Measurements from ENCODE around the gene NDE1. TPM values are rescaled to one million over a fixed set of nuclear protein-coding genes. Genes with fewer than 3 reads are reported as not detected.
"Not testable (repeated sequence)": the region's sequence is repeated elsewhere in the genome, so short reads cannot be mapped to it uniquely, and the experiment has no call there.

The NDE1 gene
- total RNA-seq, 1 donor from 2014 or later = 42.9 TPM

- intact Hi-C loops (cut with DNase I) = no loop called here
- DNase-seq (ENCODE audit: low spot score) (no peak), ATAC-seq (no peak)
These were observed 66.8 kb downstream of the NDE1 start for GRCh38 chr16:15716694-15717447.

- intact Hi-C loops (cut with DNase I) = no loop called here
- ATAC-seq (no peak), DNase-seq (ENCODE audit: low spot score) (no peak)
These were observed 71.0 kb downstream of the NDE1 start for GRCh38 chr16:15721018-15721417.

GRCh38 chr16:15723808-15724207 lies 73.8 kb downstream of the NDE1 start:
- no peak for ATAC-seq
- intact Hi-C loops (cut with DNase I) = no loop called here

GRCh38 chr16:15725641-15726240 lies 75.7 kb downstream of the NDE1 start:
- DNase-seq (ENCODE audit: low spot score) (no peak), ATAC-seq (no peak)
- intact Hi-C loops (cut with DNase I) = no loop called here

More at GRCh38 chr16:15723808-15724207, 73.8 kb downstream of the NDE1 start:
- DNase-seq (ENCODE audit: low spot score) = no peak

GRCh38 chr16:15726715-15727114 lies 76.7 kb downstream of the NDE1 start:
- DNase-seq (ENCODE audit: low spot score) (no peak), ATAC-seq (no peak)
- intact Hi-C loops (cut with DNase I) = no loop called here

- DNase-seq (ENCODE audit: low spot score); ATAC-seq; intact Hi-C loops (cut with DNase I): not testable (repeated sequence)
These were observed 77.7 kb downstream of the NDE1 start for GRCh38 chr16:15727697-15728096.

- ATAC-seq (no peak), DNase-seq (ENCODE audit: low spot score) (no peak)
- intact Hi-C loops (cut with DNase I) = no loop called here
These were observed 79.1 kb downstream of the NDE1 start for GRCh38 chr16:15729152-15729551.

- DNase-seq (ENCODE audit: low spot score) (no peak), ATAC-seq (no peak)
- intact Hi-C loops (cut with DNase I) = no loop called here
These were observed 82.4 kb downstream of the NDE1 start for GRCh38 chr16:15732416-15732815.

- intact Hi-C loops (cut with DNase I) = no loop called here
- no peak for DNase-seq (ENCODE audit: low spot score)
- no peak for ATAC-seq
These were observed 85.6 kb downstream of the NDE1 start for GRCh38 chr16:15735610-15736009.

- intact Hi-C loops (cut with DNase I) = no loop called here
- DNase-seq (ENCODE audit: low spot score) (no peak), ATAC-seq (no peak)
These were observed 86.5 kb downstream of the NDE1 start for GRCh38 chr16:15736529-15736928.

- ATAC-seq (no peak), DNase-seq (ENCODE audit: low spot score) (no peak)
- intact Hi-C loops (cut with DNase I) = no loop called here
These were observed 87.1 kb downstream of the NDE1 start for GRCh38 chr16:15737140-15737644.

- ATAC-seq (no peak), DNase-seq (ENCODE audit: low spot score) (no peak)
- intact Hi-C loops (cut with DNase I) = no loop called here
These were observed 89.4 kb downstream of the NDE1 start for GRCh38 chr16:15739464-15739863.

GRCh38 chr16:15739950-15740349 lies 89.9 kb downstream of the NDE1 start:
- no peak for ATAC-seq
- intact Hi-C loops (cut with DNase I) = no loop called here
- no peak for DNase-seq (ENCODE audit: low spot score)

GRCh38 chr16:15741207-15741871 lies 91.3 kb downstream of the NDE1 start:
- ATAC-seq (no peak), DNase-seq (ENCODE audit: low spot score) (no peak)
- intact Hi-C loops (cut with DNase I) = no loop called here

GRCh38 chr16:15742716-15743115 lies 92.7 kb downstream of the NDE1 start:
- intact Hi-C loops (cut with DNase I) = no loop called here
- DNase-seq (ENCODE audit: low spot score) (no peak), ATAC-seq (no peak)

- no peak for DNase-seq (ENCODE audit: low spot score)
- ATAC-seq = no peak
- intact Hi-C loops (cut with DNase I) = no loop called here
These were observed 93.6 kb downstream of the NDE1 start for GRCh38 chr16:15743657-15744056.

- no peak for DNase-seq (ENCODE audit: low spot score)
- ATAC-seq = no peak
- intact Hi-C loops (cut with DNase I) = loop anchor here (5.0 kb wide), 1 partner anchor 1766 kb away; no protein-coding TSS in a partner anchor
These were observed 96.3 kb downstream of the NDE1 start for GRCh38 chr16:15746332-15746731.

GRCh38 chr16:15747937-15748336 lies 97.9 kb downstream of the NDE1 start:
- ATAC-seq (no peak), DNase-seq (ENCODE audit: low spot score) (no peak)
- intact Hi-C loops (cut with DNase I) = loop anchor here (5.0 kb wide), 1 partner anchor 1764 kb away; no protein-coding TSS in a partner anchor

GRCh38 chr16:15748654-15749053 lies 98.6 kb downstream of the NDE1 start:
- intact Hi-C loops (cut with DNase I) = loop anchor here (5.0 kb wide), 1 partner anchor 1764 kb away; no protein-coding TSS in a partner anchor
- DNase-seq (ENCODE audit: low spot score) (no peak), ATAC-seq (no peak)

- intact Hi-C loops (cut with DNase I) = loop anchor here (5.0 kb wide), 1 partner anchor 1763 kb away; no protein-coding TSS in a partner anchor
- ATAC-seq (no peak), DNase-seq (ENCODE audit: low spot score) (no peak)
These were observed 99.3 kb downstream of the NDE1 start for GRCh38 chr16:15749371-15749770.

All from sciatic nerve (tissue), 2 donors.